Endodermal cell (in vitro differentiated cells): ENCODE measurements around the gene FNBP1L. TPM values are rescaled to one million over a fixed set of nuclear protein-coding genes. Genes with fewer than 3 reads are reported as not detected.
A peak's percentile ranks its signal among the peaks of the same experiment; 100 is the strongest.

ENCODE experiments used
- DNase-seq: peaks from one replicate; pipeline ENCODE4 v3.0.0-alpha.2; 2017
- H3K27ac ChIP-seq: 2 replicates; pipeline ENCODE4 v1.5.1; 2013; ENCODE audit warnings: mild to moderate bottlenecking, low read depth, low read length, moderate library complexity
- H3K27me3 ChIP-seq: 2 replicates; pipeline ENCODE4 v1.6.1; 2013; ENCODE audit warnings: mild to moderate bottlenecking, low read length, moderate library complexity; ENCODE audit not compliant: insufficient read depth, control insufficient read depth, poor library complexity, severe bottlenecking
- H3K36me3 ChIP-seq: 2 replicates; pipeline ENCODE4 v1.7.0; 2013; ENCODE audit warnings: mild to moderate bottlenecking, low read length, moderate library complexity; ENCODE audit not compliant: control insufficient read depth, insufficient read depth
- H3K4me1 ChIP-seq: one replicate; pipeline ENCODE4 v1.7.0; 2013; ENCODE audit warnings: low read length; ENCODE audit not compliant: control insufficient read depth, insufficient read depth
- H3K4me3 ChIP-seq: 2 replicates; pipeline ENCODE4 v1.5.1; 2013; ENCODE audit warnings: mild to moderate bottlenecking, low read length, moderate library complexity
- H3K9ac ChIP-seq: 2 replicates; pipeline ENCODE4 v1.6.1; 2013; ENCODE audit warnings: mild to moderate bottlenecking, low read length, moderate library complexity; ENCODE audit not compliant: poor library complexity, severe bottlenecking; ENCODE audit errors: extremely low read depth
- H3K9me3 ChIP-seq: 2 replicates; pipeline ENCODE4 v1.6.1; 2013; ENCODE audit warnings: mild to moderate bottlenecking, low read length, moderate library complexity; ENCODE audit not compliant: control insufficient read depth
- H3K27ac Mint-ChIP-seq: 2 replicates; pipeline ENCODE4 v1.8.0; 2020; ENCODE audit warnings: mixed read lengths
- H3K27me3 Mint-ChIP-seq: 2 replicates; pipeline ENCODE4 v1.8.0; 2021; ENCODE audit warnings: mild to moderate bottlenecking, mixed read lengths; ENCODE audit not compliant: insufficient read depth
- H3K36me3 Mint-ChIP-seq: 2 replicates; pipeline ENCODE4 v1.8.0; 2020; ENCODE audit warnings: low read depth, mixed read lengths
- H3K4me1 Mint-ChIP-seq: 2 replicates; pipeline ENCODE4 v1.8.0; 2020; ENCODE audit warnings: mixed read lengths
- H3K4me3 Mint-ChIP-seq: 2 replicates; pipeline ENCODE4 v1.8.0; 2020; ENCODE audit warnings: mild to moderate bottlenecking, moderate library complexity, mixed read lengths
- H3K9me3 Mint-ChIP-seq: 2 replicates; pipeline ENCODE4 v1.8.0; 2020; ENCODE audit warnings: mild to moderate bottlenecking, mixed read lengths
- CTCF ChIP-seq: fragments of 200-600 bp; sonication (generic); conservative IDR thresholded peaks from 2 replicates; pipeline ENCODE4 v1.5.0; 2021; ENCODE audit warnings: antibody characterized with exemption, mild to moderate bottlenecking
- WGBS, 2 experiments: methylation state at CpG; one replicate each; pipeline versions ENCODE4 v1.1.5 to v1.1.7; 2013; ENCODE audit warnings: missing lambda C conversion rate in 2 of 2, mixed read lengths in 1 of 2; ENCODE audit not compliant: insufficient coverage in 1 of 2, insufficient read length in 1 of 2; 5-methylcytosine and 5-hydroxymethylcytosine counted together
- total RNA-seq, 2 donors: library from RNA; stranded (reverse); fragmentation: NEBNext Ultra II Directional in 1 of 2; extraction: Animal tissue kit (Norgen Biotek cat#: 25700) in 1 of 2; gene quantifications; 2 replicates in 1 of 2; 3 replicates in 1 of 2; pipeline ENCODE4 v1.2.1, GENCODE V29; 2021

Gene FNBP1L
- total RNA-seq, 2 donors from 2014 or later, result 96.8 to 107 TPM

DNA sequence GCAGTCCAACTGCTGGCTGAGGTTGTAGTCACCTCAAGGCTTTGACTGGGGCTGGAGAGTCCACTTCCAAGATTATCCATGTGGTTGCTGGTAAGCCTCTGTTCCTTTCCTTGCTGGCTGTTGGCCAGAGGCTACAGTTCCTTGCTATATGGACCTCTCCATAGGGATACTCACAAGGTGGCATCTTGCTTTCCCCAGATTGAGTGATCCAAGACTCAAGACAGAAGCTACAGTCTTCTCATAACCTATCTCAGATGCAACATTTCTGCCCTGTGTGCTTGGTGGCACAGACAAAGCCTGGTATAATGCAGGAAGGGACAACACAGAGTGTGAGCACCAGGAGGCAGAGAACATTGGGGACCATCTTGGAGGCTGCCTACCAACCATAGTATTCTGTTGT, 111.8 kb downstream of the FNBP1L start:
- Mint-ChIP-seq H3K4me1 (peaks cover 7% of the 10 kb centered on the region), H3K27ac (no peak overlapping the region), H3K4me3 (no peak overlapping the region), H3K27me3 (no peaks in the 10 kb centered on the region), H3K36me3 (peaks cover 78% of the 10 kb centered on the region), H3K9me3 (no peaks in the 10 kb centered on the region)
- no peak overlapping the region for H3K9ac ChIP-seq
- no peaks in the 10 kb centered on the region for H3K9me3 ChIP-seq
- H3K27ac ChIP-seq, result no peak overlapping the region
- TF ChIP-seq CTCF, result no peak
- DNase-seq, result peak; percentile 36
- no peak overlapping the region for H3K4me3 ChIP-seq
- peaks cover 77% of the 10 kb centered on the region for H3K36me3 ChIP-seq
- no peaks in the 10 kb centered on the region for H3K4me1 ChIP-seq
- no peaks in the 10 kb centered on the region for H3K27me3 ChIP-seq

DNA sequence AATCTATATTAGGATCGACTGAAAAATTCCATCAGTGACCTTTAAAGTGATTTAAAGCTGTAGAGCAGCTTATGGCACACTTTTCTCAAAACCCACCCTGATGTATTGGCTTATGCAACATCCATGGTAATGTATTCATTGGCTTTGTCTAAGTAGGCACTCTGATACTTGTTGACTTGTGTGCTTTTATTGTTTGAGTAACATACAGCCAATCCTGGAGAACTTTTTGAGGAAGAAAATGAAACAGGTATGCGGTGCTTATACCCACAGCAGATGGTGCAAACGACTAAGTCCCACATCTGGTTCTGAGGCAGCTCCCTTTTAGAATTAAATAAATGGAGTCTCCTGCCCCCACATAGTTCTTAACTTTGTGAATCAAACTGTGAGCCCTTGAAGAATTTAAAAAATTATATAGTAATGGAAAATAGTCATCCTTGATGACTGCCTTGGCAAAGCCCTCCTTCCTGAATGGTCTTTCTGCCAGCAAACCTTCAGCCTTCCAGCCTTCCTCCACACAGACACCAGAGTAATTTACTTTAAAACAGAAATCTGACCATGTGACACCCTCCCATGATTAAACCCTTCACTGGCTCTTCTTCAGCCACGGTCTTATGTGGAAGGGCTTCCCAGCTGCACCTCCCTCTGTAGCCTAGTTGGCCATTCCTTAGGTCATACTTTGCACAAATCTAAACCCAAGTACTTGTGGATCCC, 117.7 kb downstream of the FNBP1L start:
- no peak overlapping the region for H3K4me3 Mint-ChIP-seq
- no peaks in the 10 kb centered on the region for H3K27me3 Mint-ChIP-seq
- H3K27ac Mint-ChIP-seq, result peak overlapping the region; percentile 42
- 96 to 100% methylated on average over 3 to 4 of the region's 4 CpGs for WGBS, 2 experiments
- DNase-seq, result no peak
- no peaks in the 10 kb centered on the region for H3K9me3 ChIP-seq
- H3K36me3 Mint-ChIP-seq, result peaks cover 92% of the 10 kb centered on the region
- peak overlapping the region; percentile 4 for H3K27ac ChIP-seq
- no peaks in the 10 kb centered on the region for H3K4me1 Mint-ChIP-seq
- no peak overlapping the region for H3K9ac ChIP-seq
- H3K4me1 ChIP-seq, result no peaks in the 10 kb centered on the region
- H3K9me3 Mint-ChIP-seq, result no peaks in the 10 kb centered on the region
- H3K27me3 ChIP-seq, result no peaks in the 10 kb centered on the region
- H3K36me3 ChIP-seq, result peaks cover 93% of the 10 kb centered on the region
- TF ChIP-seq CTCF, result no peak
- H3K4me3 ChIP-seq, result no peak overlapping the region

- no peaks in the 10 kb centered on the region for H3K27me3 Mint-ChIP-seq
- no peaks in the 10 kb centered on the region for H3K4me1 Mint-ChIP-seq
- peak overlapping the region; percentile 4 for H3K27ac ChIP-seq
- H3K4me3 ChIP-seq, result no peak overlapping the region
- H3K36me3 Mint-ChIP-seq, result peaks cover 93% of the 10 kb centered on the region
- 96 to 97% methylated on average over 6 to 10 of the region's 10 CpGs for WGBS, 2 experiments
- peak overlapping the region; percentile 42 for H3K27ac Mint-ChIP-seq
- no peak for TF ChIP-seq CTCF
- no peaks in the 10 kb centered on the region for H3K27me3 ChIP-seq
- no peak overlapping the region for H3K4me3 Mint-ChIP-seq
- H3K36me3 ChIP-seq, result peaks cover 93% of the 10 kb centered on the region
- DNase-seq, result no peak
- H3K9ac ChIP-seq, result no peak overlapping the region
- no peaks in the 10 kb centered on the region for H3K4me1 ChIP-seq
- H3K9me3 ChIP-seq, result no peaks in the 10 kb centered on the region
- no peaks in the 10 kb centered on the region for H3K9me3 Mint-ChIP-seq
Measured at GRCh38 chr1:93566227-93566626, 118.3 kb downstream of the FNBP1L start.
